ENCODE measurements around the gene IDH3B. TPM values are rescaled to one million over a fixed set of nuclear protein-coding genes. Genes with fewer than 3 reads are reported as not detected.

IDH3B gene
- total and polyA plus RNA-seq, 9 of the 15 experiments (the other 6 are each of a cell fraction or from before 2014, with no cell fraction given) = 91.7 to 224 (median 155) TPM

DNA sequence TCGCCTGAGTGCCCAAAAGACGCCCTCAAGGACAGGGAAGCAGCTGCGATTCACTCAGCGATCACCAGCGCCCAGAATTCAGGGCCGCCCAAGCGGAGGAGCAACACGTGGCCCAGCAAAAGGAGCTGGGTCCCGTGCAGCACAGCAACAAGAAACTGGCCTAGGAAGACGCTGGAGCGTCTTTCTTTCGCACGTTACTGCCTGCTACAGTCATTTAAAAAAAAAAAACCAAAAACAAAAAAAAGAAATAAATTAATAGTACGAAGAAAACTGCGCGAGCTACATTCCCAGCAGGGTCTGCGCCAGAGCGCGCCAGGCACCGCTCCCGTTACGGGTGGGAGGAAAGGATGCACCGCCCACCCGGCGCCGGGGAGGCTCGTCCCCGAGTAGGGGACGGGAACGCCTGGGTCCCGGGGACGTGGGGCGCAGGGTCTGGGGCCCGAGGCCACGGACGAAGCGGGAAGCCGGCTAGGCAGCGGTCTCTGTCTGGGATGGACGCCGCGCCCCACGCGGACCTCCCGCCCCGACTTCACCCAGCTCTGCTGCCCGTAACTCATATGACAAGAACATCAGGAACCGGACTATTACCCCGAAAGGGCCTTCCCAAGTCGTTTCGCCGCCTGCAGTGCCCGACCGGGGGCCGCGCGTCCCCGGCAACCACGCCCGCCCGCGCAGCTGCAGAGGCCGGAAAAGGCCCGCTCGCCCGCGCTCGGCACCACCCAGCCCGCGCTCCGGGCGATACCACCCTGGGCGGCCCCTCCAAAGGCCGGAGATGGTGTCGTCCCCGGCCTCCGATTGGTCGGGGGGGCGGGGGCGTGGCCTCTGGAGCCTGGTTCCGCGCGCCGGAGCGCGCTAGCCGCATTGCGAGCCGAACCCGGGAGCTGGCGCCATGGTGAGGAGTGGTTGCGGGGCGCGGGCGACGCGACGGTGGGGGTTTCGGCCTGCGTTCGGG is 12.0 kb downstream of the IDH3B start, which contains the start of gene NOP56 (continued):
- TF ChIP-seq SREBF2 (CRISPR knock-in tag; IDR thresholded peaks at IDR 0.05) = no peak
- TF ChIP-seq KDM4B (IDR thresholded peaks at IDR 0.05; ENCODE audit: borderline replicate concordance in 2 of 2, low read depth in 1 of 2) = no peak
- no peak for TF ChIP-seq PTTG1 (tag; IDR thresholded peaks at IDR 0.05; ENCODE audit: low read depth)
- no peak for TF ChIP-seq RUNX1 (IDR thresholded peaks at IDR 0.05; ENCODE audit: low read depth)
- TF ChIP-seq TRIM28 (IDR thresholded peaks at IDR 0.05) = no peak
- no peak for TF ChIP-seq BACH1 (tag; IDR thresholded peaks at IDR 0.05)
- TF ChIP-seq GATAD2B (IDR thresholded peaks at IDR 0.05; ENCODE audit: borderline replicate concordance) = peak; percentile 16; the same call in 1 of the 2 replicates
- peak; percentile 58; the same call in 1 of the 2 replicates for TF ChIP-seq GABPB1 (CRISPR knock-in tag; IDR thresholded peaks at IDR 0.05)
- peak; percentile 57 for TF ChIP-seq TAF9B (IDR thresholded peaks at IDR 0.05; ENCODE audit: partially characterized antibody)
- TF ChIP-seq GTF2E2 (tag; IDR thresholded peaks at IDR 0.05) = peak; percentile 85
- TF ChIP-seq DLX4 (CRISPR knock-in tag; IDR thresholded peaks at IDR 0.05) = no peak
- TF ChIP-seq SIRT6 (IDR thresholded peaks at IDR 0.05; ENCODE audit: low read depth, low read length) = no peak
- no peak for TF ChIP-seq ETV1 (tag; conservative IDR thresholded peaks at IDR 0.05; ENCODE audit: low read depth)
- no peak for TF ChIP-seq ZNF764 (CRISPR knock-in tag; IDR thresholded peaks at IDR 0.05; ENCODE audit: low read depth)
- no peak for TF ChIP-seq ZNF586 (CRISPR knock-in tag; conservative IDR thresholded peaks at IDR 0.05)
- TF ChIP-seq STAT6 (CRISPR knock-in tag; IDR thresholded peaks at IDR 0.05) = no peak
- TF ChIP-seq TEAD2 (tag; IDR thresholded peaks at IDR 0.05) = no peak
- TF ChIP-seq MCM2 (IDR thresholded peaks at IDR 0.05; ENCODE audit: low read depth) = no peak
- no peak for TF ChIP-seq KLF6 (CRISPR knock-in tag; IDR thresholded peaks at IDR 0.05; ENCODE audit: borderline replicate concordance)
- TF ChIP-seq PTBP1 (IDR thresholded peaks at IDR 0.05; ENCODE audit: low read depth, low read length) = no peak
- no peak for TF ChIP-seq ILK (tag; IDR thresholded peaks at IDR 0.05; ENCODE audit: borderline replicate concordance, low read depth)
- no peak; a peak in 2 of 4 replicates for TF ChIP-seq MAZ (CRISPR knock-in tag; conservative IDR thresholded peaks at IDR 0.05 in 1 of 2, IDR thresholded peaks at IDR 0.05 in 1 of 2)
- TF ChIP-seq, protein P1, sequence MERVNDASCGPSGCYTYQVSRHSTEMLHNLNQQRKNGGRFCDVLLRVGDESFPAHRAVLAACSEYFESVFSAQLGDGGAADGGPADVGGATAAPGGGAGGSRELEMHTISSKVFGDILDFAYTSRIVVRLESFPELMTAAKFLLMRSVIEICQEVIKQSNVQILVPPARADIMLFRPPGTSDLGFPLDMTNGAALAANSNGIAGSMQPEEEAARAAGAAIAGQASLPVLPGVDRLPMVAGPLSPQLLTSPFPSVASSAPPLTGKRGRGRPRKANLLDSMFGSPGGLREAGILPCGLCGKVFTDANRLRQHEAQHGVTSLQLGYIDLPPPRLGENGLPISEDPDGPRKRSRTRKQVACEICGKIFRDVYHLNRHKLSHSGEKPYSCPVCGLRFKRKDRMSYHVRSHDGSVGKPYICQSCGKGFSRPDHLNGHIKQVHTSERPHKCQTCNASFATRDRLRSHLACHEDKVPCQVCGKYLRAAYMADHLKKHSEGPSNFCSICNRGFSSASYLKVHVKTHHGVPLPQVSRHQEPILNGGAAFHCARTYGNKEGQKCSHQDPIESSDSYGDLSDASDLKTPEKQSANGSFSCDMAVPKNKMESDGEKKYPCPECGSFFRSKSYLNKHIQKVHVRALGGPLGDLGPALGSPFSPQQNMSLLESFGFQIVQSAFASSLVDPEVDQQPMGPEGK (CRISPR knock-in tag; IDR thresholded peaks at IDR 0.05; ENCODE audit: borderline replicate concordance) = no peak

Data from K562 (cell line).